ENCODE results near the gene ATG10.

The ATG10 gene

DNA sequence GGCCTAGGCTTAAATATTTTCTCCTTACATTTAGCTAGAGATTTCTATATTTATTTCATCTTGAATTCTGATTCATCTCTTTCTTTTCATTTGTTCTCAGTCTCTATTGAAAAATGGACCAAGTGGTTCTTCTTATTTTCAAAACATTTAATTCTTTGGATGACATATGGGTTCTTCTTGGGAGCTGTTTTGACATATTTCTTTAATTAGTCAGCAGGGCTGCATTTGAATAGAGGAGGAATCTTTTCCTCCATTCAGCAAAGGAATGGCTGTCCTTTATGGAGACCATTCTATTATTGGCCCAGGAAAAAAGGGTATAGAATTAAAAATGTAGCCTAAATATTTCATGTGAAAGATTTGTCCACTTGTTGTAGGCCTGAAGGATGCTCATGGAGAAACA lies 196.5 kb downstream of the ATG10 start:
- no peak for DNase-seq

DNA sequence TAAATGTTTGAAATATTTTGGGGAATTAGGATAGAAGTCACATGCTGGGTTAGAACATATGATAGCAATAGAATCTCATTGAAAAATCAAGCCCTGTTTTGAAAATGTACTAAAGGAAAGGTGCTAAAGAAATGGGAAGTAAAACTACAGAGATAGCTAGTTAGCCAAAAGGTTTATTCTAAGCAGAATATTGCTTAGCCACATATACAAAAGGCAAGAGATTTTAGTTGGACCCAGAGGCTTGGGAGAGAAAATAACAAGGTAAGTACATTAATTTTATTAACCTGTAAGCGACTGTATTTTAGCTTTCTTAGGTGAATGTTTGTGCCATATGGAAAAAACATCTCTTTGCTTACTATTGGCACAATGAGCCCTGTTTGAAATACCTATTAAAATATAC lies 198.1 kb downstream of the ATG10 start:
- DNase-seq: no peak

DNA sequence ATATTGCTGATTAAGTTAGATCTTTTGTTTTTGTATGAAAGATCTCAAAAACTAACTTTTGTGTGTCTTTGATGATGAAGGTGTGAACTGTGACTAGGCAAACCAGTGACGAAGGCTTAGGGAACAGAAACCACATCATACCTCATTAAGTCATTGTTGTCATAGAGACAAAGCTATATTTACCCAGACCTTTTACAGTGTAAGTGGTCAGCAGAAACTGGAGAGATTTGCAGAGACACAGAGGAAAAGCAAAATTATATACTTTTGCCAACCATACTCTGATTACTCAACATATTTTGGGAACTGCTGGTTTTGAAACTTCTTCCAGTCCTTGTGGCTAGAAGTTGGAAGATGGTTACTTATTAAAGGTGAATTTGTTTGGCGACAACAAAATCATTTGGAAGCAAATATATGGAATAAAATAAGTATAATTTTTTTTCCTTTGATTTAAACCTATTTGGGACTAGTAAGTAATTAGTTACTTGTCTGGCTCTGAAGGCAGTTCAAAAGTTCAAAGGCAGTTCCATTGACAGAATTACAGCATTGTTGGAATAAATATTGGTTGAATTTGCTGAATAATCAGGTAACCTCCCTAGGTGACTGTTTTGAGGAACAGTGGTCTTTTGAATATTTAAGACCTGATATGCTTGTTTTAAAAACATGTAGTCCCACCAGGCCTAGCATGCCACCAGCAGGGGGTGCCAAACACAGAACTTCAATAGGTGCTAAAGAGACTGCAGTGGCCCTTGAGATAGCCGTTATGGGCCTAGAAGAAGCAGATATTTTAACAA lies 202.5 kb downstream of the ATG10 start:
- DNase-seq: peak; percentile 86

GRCh38 chr5:82174919-82175219 lies 203.0 kb downstream of the ATG10 start:
- no peak for DNase-seq

GRCh38 chr5:82176115-82176814 lies 204.4 kb downstream of the ATG10 start:
- DNase-seq: no peak

GRCh38 chr5:82178378-82178777 lies 206.6 kb downstream of the ATG10 start:
- DNase-seq: no peak

DNA sequence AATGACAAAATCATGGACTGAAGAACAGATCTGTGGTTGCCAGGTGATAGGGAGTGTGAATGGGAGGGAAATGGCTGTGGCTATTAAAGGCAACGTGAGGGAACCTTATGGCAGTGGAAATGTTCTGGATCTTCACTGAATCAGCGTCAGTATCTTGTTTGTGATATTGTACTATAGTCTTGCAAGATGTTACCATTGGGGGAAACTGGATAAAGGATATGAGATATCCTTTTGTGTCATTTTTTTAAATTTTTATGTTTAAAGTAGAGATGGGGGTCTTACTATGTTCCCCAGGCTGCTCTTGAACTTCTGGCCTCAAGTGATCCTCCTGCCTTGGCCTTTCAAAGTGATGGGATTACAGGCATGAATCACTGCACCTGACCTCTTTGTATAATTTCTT lies 210.8 kb downstream of the ATG10 start:
- no peak for DNase-seq

DNA sequence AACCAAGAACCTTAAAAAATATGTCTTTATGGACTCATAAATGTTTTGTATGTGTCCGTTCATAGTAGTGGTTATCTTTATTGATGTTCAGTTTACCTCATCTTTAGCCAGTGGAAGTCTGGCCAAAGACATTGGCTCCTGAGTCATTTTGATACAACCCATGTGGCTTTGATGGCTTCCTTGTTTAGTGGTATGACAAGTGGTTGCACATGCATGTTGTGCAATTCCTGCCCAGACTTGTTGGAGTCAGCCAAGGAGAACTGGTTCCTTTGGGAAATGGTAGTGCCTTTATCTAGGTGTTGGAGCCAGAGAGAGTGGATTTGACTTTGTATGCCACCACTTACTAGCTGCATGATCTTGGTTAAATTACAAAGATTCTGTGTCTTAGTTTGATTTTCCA lies 212.0 kb downstream of the ATG10 start:
- DNase-seq: no peak

GRCh38 chr5:82185851-82186250 lies 214.0 kb downstream of the ATG10 start:
- DNase-seq: no peak

- no peak for DNase-seq
These were observed 225.7 kb downstream of the ATG10 start for GRCh38 chr5:82197550-82197949.

DNA sequence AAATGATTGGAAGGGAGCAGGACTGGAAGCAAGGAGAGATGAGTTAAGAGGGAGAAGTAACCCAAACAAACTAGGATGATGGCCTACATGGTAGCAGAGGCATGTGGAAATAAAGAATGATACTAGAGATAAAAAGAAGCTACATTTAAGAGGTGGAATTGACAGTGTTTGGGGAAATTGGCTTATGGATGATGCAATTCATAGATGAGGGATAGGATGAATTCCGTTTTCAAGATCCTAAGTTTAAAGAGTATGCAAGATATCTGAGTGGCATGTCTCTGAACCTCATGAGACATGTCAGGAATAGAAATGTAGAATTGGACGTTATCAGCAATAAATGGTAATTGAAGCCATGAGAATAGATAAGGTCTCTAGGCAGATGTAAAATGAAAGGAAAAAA lies 232.7 kb downstream of the ATG10 start:
- no peak for DNase-seq

- no peak for DNase-seq
These were observed 233.2 kb downstream of the ATG10 start for GRCh38 chr5:82205005-82205404.

GRCh38 chr5:82208371-82208770 lies 236.5 kb downstream of the ATG10 start:
- DNase-seq: no peak

DNA sequence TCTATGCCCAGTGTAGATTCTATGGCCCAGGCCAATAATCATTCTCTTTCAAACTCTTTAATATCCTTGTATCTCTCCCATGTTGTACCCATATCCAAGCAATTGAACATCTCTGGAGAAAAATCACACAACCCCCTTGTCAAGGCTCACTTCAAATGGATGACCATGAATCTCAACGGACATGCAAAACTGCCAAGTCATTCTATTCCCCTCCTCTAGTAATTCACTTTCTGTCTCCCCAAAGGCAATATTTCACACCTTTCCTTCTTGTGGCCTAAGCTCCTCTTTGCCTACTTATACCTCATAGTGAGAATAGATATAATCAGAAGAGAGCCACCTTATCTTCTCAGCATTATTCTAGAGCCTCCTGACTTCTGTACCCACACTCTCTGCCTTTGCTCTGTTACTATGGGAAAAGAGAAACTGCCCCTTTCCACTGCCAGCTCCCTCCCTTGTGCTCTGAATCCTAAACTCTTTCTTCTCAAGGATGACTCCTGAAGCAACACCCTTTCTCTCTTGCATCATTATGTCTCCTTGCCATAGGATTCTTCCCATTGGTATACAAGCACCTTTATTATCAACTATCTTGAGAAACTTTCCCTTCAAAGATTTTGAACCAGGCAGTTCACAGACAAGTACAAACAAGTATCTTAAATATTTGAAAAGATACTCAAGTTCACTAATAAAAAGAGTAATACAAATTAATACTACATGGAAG lies 240.2 kb downstream of the ATG10 start:
- DNase-seq: no peak

- DNase-seq: no peak
These were observed 246.1 kb downstream of the ATG10 start for GRCh38 chr5:82217917-82218316.

DNA sequence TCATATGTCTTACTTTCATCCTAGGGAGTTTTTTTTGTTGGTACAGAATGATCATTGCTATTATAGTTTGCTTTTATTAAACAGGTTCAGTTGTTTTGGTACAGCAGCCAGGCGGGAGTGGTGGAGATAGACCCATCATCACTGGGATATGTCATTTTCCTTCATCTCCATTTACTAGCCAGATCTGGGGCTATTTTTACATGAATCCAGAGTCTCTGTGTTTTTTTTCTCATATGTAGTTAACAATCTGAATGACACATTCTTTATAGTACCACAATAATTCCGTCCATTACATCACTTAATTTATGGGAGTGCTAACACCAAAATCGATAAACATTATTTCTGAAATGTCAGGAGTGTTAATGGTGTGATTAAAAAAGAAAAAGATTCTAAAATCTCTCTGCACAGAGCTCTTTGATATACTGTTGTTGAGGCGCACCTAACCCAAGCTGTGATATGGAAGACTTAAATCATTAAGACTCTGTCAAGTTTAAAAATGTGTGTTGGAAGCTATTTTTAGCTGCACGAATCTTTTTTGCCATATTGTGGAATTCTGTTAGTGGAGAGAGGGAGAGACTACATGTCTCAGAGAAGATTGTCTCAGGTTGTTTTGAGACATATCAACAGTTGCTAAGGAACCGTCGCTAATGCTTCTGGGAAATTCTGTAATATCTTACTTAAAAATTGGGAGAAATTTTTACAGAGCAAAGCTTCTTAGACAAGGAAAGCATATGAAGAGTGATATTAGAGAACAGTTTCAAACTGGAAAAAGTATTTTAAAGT lies 246.7 kb downstream of the ATG10 start:
- no peak for DNase-seq

- DNase-seq: no peak
These were observed 249.2 kb downstream of the ATG10 start for GRCh38 chr5:82221020-82221419.

GRCh38 chr5:82222597-82223574 lies 251.1 kb downstream of the ATG10 start:
- DNase-seq: no peak

DNA sequence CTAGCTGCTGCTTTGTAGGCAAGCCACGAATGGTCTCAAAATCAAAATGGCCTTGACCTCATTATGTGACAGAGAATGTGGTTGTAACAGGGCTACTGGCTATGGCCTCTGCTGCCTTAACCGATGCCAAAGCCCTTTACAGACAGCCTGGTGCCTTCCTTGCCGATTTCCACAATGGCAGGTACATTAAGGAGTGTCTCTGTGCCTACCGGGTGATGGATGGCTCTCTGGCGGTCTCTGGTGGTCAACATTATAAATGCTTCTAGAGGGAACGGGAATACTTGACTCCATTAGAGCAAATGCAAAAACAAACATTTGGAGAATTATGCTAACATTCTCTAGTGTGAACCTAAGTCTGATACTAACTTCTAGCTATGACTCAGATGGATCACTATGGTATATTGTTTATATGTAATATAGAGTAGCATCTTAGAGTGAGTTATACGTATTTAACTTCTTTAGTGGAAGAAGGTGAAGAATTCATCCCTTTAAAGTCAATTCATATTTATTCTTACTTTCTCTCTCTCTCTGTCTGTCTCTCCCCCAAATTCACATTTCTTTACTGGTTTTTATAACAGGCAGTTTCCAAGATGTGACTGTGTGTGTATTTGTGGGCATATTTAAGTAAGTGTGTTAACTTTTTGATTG lies 253.8 kb downstream of the ATG10 start:
- DNase-seq: peak; percentile 75

GRCh38 chr5:82234885-82235284 lies 263.1 kb downstream of the ATG10 start:
- no peak for DNase-seq

DNA sequence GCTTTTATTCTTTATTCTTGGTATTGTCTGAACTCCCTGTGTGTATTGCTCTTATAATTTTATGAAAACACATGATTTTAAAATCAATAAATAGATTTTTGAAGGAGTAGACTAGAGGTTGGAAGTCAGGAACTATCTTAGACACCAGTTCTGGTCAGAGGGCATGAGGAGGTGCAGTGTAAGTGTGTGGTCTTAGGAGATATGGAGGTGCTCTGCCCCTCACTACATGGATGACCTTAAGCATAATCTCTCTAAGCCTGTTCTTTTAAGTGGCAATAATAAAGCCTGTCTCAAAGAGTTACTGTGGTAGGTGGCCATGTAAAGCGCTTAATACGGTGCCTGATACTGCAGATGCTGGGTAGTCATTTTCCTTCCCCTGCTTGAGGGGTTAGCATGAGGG lies 272.3 kb downstream of the ATG10 start:
- no peak for DNase-seq

All from stimulated activated CD8-positive, alpha-beta memory T cell treated with anti-CD3 and anti-CD28 coated beads, Interleukin-4, amount 100 ng/mL, for 48 hours (primary cell).